ENCODE data around the gene ELL2.
"Not testable (repeated sequence)": the region's sequence is repeated elsewhere in the genome, so short reads cannot be mapped to it uniquely, and the experiment has no call there.

The ELL2 gene

DNA sequence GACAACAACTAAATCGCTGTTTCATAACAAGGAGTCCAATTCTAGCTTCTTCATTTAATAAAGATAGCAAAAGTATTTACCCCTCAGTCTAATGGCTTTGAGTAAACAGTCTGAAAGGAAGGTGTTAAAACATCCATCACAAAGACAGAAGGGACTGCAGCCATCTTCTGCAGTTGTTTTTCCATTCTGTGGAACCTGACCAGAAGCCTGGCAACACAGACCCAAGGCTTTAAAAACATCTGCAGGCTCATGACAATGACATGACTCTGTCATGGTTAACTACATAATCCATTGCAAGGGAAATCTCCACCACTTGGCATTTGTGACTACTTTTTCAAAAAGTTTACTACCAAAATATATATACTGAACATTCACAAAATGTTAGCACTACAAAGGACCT lies 51.9 kb downstream of the ELL2 start:
- DNase-seq (ENCODE audit: low read depth in 4 of 4, low spot score in 1 of 4): no peak

DNA sequence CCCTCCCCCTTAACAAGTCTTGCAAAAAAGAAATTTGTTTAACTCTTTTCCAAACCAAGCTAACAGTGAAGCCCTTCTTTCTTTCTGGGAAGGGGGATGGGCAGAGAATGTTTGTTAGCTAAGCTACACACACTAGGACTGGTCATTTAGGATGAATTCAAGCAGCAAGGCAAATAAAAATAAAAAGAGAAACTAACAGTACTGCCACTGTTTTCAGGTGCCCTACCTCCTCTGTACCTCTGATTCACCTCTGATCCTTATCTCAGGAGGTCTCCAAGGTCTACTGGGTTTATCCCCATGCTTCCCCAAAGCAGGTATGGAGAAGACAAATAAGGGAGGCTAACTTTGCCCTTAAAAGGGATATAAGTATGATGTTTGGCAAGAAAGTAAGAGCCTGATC lies 52.9 kb downstream of the ELL2 start:
- DNase-seq (ENCODE audit: low read depth in 4 of 4, low spot score in 1 of 4): no peak

DNA sequence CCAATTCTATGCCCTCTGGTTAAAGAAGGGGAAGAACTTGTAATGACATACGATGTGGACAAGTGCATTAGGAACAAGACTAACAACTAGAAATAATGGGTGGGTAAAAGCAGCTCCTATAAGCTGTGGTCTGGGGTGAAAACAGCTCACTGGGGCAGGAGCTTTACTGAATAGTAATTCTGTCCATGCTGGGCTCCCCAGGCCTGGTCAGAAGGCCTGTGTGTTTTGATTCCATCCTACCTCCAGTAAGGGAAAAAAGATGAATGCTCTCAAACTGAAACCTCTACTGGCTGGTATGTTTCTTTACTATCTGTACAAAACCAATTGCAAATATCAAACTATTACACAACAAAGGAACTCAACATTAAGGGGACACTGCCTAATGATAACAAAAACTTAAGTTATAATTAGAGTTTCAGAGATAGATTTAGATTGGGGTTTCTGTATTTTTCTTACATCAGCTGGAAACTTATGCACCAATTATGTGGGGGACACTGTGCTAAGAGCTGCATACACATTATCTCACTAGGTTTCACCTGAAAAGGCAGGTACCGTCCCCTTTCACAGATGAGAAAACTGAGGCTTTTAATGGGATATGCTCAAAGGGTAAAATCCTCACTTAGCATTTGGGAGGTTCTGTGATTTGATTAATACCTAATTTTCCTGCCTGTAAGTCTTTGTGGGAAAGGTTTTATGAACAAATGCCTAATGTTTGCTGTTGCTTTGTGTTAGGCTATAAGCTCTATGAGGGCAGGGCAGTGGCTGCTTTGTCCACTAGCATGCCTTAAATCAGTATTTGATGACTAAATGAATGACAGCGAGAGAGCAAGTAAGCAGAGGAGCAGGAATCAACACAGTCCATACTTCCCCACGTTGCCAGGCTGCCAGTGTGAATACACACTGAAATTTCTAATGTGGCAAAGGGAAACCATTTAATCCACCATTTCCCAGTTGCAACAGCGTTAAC lies 53.6 kb downstream of the ELL2 start:
- DNase-seq (ENCODE audit: low read depth in 4 of 4, low spot score in 1 of 4): no peak

DNA sequence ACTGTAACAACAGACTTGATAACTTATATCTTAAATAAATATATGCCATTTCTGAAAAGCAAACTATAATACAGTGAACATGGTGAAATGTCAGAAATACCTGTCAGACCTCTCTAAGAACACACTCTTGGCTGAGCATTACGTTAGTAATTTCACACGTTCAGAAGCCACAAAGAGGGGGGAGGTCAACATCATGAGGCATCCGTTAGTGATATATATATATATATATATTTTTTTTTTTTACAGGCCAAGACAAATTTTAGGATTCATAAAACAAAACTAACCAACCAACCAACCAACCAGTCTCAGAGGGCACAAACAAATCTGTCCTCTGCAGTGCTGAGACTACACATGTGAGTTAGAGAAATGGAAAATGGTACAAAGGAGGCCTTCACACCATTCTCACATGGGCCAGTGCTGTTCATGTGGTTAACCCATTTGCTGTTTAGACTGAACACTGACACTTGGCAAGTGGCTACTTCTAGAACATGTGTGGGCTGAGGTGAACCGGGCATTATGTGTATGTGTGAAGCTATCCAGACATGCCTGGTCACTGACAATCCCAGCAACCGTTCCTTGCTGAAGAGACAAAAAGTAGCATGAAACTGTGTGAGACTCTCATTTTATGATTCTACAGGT lies 54.5 kb downstream of the ELL2 start:
- DNase-seq (ENCODE audit: low read depth in 4 of 4, low spot score in 1 of 4): no peak

DNA sequence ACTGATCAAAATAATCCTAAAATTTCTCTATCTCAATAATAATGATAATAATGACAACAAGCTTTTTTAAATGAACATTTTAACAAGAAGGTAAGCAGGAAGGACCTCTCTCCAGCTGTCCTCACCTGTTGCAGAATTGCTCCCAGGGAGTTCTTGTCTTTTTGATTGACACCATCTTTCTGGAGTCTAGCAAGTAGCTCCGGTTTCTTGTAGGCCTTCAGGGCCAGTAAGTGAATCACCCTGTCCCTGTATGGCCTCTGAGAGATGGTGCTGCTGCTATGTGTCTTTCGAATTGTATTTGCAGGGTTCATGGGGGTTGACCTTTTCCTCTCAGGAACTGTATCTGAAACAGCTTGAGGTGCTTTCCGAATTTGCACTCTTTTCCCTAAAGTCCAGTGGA lies 55.3 kb downstream of the ELL2 start:
- DNase-seq (ENCODE audit: low read depth in 4 of 4, low spot score in 1 of 4): not testable (repeated sequence)

DNA sequence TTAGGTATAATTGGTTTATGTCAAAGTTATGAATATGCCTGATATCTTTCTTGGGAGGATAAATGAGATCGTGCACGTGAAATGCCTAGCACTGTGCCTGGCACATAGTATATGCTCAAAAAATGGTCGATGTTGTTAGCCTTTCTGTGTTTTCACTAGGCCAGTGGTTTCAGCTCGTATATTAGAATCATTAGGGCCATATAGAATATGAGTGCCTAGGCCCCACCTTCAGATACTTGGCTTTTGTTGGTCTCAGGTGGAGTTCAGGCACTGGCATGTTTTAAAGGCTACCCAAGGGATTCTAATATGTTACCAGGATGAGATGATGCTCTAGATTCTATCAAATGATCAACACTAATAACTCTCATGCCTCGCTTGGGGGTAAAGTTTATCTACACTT lies 56.8 kb downstream of the ELL2 start:
- no peak for DNase-seq (ENCODE audit: low read depth in 4 of 4, low spot score in 1 of 4)

GRCh38 chr5:95903838-95904237 lies 57.8 kb downstream of the ELL2 start:
- DNase-seq (ENCODE audit: low read depth in 4 of 4, low spot score in 1 of 4): no peak

GRCh38 chr5:95901676-95902627 lies 59.7 kb downstream of the ELL2 start:
- no peak for DNase-seq (ENCODE audit: low read depth in 4 of 4, low spot score in 1 of 4)

GRCh38 chr5:95900383-95900958 lies 61.2 kb downstream of the ELL2 start:
- DNase-seq (ENCODE audit: low read depth in 4 of 4, low spot score in 1 of 4): no peak

- no peak for DNase-seq (ENCODE audit: low read depth in 4 of 4, low spot score in 1 of 4)
Observed at GRCh38 chr5:95899829-95900228, 61.8 kb downstream of the ELL2 start.

- DNase-seq (ENCODE audit: low read depth in 4 of 4, low spot score in 1 of 4): no peak
Observed at GRCh38 chr5:95899006-95899405, 62.6 kb downstream of the ELL2 start.

- DNase-seq (ENCODE audit: low read depth in 4 of 4, low spot score in 1 of 4): no peak
Observed at GRCh38 chr5:95895771-95896170, 65.9 kb downstream of the ELL2 start.

GRCh38 chr5:95895251-95895650 lies 66.4 kb downstream of the ELL2 start:
- no peak for DNase-seq (ENCODE audit: low read depth in 4 of 4, low spot score in 1 of 4)

- DNase-seq (ENCODE audit: low read depth in 4 of 4, low spot score in 1 of 4): no peak
Observed at GRCh38 chr5:95892784-95893354, 68.8 kb downstream of the ELL2 start.

DNA sequence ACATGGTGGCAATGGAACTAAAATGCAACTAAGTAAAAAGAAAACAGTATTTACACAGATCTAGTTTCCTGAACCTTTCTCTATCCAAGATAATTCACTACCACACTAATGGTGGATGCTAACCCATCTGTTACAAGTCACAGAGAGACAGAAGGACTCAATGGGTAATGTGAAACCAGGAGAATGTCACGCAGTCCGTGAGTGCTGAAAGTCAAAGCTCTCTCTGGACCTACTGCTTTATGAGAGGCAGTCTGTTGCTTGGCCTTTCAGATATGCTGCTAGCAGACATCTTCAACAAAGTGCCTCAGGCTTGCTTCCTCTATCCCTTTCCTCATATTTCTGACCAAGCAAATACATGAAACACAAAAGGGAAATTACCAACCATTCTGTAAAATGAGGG lies 70.2 kb downstream of the ELL2 start:
- DNase-seq (ENCODE audit: low read depth in 4 of 4, low spot score in 1 of 4): no peak

DNA sequence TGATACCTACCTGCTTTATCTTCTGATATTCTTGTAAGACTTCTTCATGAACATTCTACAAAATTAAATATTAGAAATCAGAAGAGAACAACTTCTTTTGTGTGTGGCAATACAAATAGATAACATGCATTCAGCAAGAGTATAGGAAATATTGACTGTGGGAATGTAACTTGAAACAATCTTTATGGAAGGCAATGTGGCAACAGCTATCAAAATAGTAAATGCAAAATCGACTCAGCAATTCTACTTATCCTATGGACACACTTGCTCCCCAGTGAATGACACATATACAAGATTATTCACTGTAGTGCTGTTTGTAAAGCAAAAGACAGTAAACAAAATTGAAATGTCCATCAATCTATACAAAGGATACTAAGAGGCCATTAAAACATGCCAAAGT lies 72.6 kb downstream of the ELL2 start:
- DNase-seq (ENCODE audit: low read depth in 4 of 4, low spot score in 1 of 4): no peak

- DNase-seq (ENCODE audit: low read depth in 4 of 4, low spot score in 1 of 4): no peak
Observed at GRCh38 chr5:95887977-95888376, 73.7 kb downstream of the ELL2 start.

DNA sequence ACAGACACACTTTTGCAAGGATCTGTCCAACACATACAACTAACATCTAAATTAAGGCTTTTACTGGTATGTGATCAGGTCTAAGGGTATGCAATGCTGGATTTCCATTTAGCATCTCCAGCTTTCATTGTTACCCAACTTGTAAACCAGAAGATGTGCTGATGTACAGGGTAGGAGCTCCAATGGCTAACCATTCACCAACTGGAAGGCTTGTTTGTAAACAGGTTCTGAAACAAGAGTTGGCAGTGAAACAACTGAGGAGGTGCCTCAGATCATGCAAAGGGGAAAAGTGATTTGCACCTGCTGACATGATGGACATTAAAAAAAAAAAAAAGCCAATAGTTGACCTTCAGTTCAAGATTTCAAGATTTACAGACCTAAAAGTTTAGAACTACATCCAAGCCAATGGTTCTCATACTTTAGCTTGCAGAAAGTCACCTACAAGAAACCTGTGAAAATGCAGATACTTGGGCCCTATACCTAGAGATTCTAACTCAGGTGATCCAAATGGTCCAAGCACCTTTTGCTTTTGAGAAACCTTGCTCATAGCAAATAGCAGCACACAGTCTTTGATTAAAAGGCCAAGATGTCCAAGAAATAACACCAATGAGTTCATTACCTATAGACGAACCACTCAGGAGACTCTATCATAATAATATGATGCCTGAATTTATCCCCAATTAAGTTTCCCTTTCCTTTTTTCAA lies 75.2 kb downstream of the ELL2 start:
- no peak for DNase-seq (ENCODE audit: low read depth in 4 of 4, low spot score in 1 of 4)

DNA sequence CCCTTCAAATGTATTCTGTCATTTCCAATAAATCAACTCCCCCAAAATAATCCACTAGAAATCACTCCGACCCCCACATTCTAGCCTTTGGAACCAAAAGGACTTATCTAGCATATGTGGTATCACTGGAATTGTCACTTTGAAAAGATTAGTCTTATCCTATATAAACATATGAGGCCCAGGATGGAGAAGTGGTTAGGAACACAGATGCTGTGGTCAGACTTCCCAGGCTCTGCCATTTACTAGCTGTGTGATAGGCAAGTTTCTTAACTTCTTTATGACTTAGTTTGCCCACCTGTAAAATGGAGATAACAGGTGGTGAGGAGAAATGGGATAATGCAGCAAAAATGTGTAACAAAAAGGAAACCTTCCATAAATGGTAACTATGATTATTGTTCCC lies 77.1 kb downstream of the ELL2 start:
- DNase-seq (ENCODE audit: low read depth in 4 of 4, low spot score in 1 of 4): no peak

GRCh38 chr5:95884017-95884325 lies 77.7 kb downstream of the ELL2 start:
- no peak for DNase-seq (ENCODE audit: low read depth in 4 of 4, low spot score in 1 of 4)

Measured in stimulated activated CD4-positive, alpha-beta T cell treated with anti-CD3 and anti-CD28 coated beads, Interleukin-1b, Interleukin-23, amount 100 ng/mL, for 24 hours (primary cell).